HG03159 (cell line): ENCODE measurements around the gene BAD.

Experiments used
- ATAC-seq: cut with Tn5 transposase; IDR thresholded peaks from one replicate; pipeline ENCODE4 v1.9.1; 2021; ENCODE audit warnings: mild to moderate bottlenecking, moderate library complexity; ENCODE audit not compliant: unreplicated experiment

The BAD gene

GRCh38 chr11:64261556-64262080, 22.8 kb downstream of the BAD start:
- ATAC-seq = no peak

GRCh38 chr11:64260147-64260708, 24.2 kb downstream of the BAD start:
- ATAC-seq = no peak

- ATAC-seq = no peak
Measured at GRCh38 chr11:64259533-64260067, 24.9 kb downstream of the BAD start.

- ATAC-seq = no peak
Measured at GRCh38 chr11:64258946-64259532, 25.4 kb downstream of the BAD start.

GRCh38 chr11:64258356-64258755, 26.1 kb downstream of the BAD start:
- ATAC-seq = no peak

GRCh38 chr11:64256300-64256699, 28.2 kb downstream of the BAD start:
- no peak for ATAC-seq

- no peak for ATAC-seq
Measured at GRCh38 chr11:64255135-64256128, 29.0 kb downstream of the BAD start.

GRCh38 chr11:64254326-64254725, 30.1 kb downstream of the BAD start:
- no peak for ATAC-seq

GRCh38 chr11:64253481-64253880, 31.0 kb downstream of the BAD start:
- no peak for ATAC-seq

GRCh38 chr11:64253043-64253442, 31.4 kb downstream of the BAD start:
- ATAC-seq = no peak

- no peak for ATAC-seq
Measured at GRCh38 chr11:64252003-64252872, 32.2 kb downstream of the BAD start.

GRCh38 chr11:64251753-64252002, 32.8 kb downstream of the BAD start:
- no peak for ATAC-seq

- ATAC-seq = peak; percentile 37
Measured at GRCh38 chr11:64251016-64251752, 33.3 kb downstream of the BAD start, which contains the start of gene PLCB3. Gene PLCB3 (plus strand): TSS chr11:64251530. CDS start chr11:64251650, 120 bp downstream.

- ATAC-seq = no peak
Measured at GRCh38 chr11:64250415-64251015, 34.0 kb downstream of the BAD start.

GRCh38 chr11:64249563-64250414, 34.7 kb downstream of the BAD start:
- no peak for ATAC-seq

- no peak for ATAC-seq
Measured at GRCh38 chr11:64249038-64249437, 35.4 kb downstream of the BAD start.

- no peak for ATAC-seq
Measured at GRCh38 chr11:64248578-64248977, 35.9 kb downstream of the BAD start.

- ATAC-seq = no peak
Measured at GRCh38 chr11:64247729-64248531, 36.5 kb downstream of the BAD start.
